Measurements from ENCODE around the gene EXD2.

The EXD2 gene

DNA sequence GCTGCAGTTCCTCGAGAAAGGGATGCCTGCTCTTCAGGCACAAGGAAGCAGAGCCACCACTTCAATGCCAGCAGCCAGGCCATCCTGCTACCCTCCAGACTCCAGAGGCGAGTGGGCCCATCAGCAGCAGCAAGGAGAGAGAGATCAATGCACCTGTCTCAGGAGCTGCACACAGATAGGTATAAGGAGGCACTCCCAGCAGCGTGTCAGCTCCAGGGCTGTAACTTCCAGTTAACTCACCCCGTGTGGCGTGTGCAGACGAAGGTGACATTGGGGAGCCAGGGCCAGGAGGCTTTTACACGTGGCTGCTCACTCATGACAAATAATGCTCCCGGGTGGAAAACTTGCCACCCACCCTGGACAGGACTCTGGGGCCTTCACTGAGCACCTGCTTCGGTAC, 92.9 kb downstream of the EXD2 start:
- no peak for TF ChIP-seq EZH2 (IDR thresholded peaks at IDR 0.05; ENCODE audit: borderline replicate concordance, low read depth, low read length, severe bottlenecking)
- TF ChIP-seq, protein P1, sequence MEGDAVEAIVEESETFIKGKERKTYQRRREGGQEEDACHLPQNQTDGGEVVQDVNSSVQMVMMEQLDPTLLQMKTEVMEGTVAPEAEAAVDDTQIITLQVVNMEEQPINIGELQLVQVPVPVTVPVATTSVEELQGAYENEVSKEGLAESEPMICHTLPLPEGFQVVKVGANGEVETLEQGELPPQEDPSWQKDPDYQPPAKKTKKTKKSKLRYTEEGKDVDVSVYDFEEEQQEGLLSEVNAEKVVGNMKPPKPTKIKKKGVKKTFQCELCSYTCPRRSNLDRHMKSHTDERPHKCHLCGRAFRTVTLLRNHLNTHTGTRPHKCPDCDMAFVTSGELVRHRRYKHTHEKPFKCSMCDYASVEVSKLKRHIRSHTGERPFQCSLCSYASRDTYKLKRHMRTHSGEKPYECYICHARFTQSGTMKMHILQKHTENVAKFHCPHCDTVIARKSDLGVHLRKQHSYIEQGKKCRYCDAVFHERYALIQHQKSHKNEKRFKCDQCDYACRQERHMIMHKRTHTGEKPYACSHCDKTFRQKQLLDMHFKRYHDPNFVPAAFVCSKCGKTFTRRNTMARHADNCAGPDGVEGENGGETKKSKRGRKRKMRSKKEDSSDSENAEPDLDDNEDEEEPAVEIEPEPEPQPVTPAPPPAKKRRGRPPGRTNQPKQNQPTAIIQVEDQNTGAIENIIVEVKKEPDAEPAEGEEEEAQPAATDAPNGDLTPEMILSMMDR (IDR thresholded peaks at IDR 0.05; ENCODE audit: borderline replicate concordance, extremely low read depth, low read length, poor library complexity, severe bottlenecking) = no peak
- ATAC-seq (ENCODE audit: insufficient read depth, low read depth) (no peak), DNase-seq (no peak)

DNA sequence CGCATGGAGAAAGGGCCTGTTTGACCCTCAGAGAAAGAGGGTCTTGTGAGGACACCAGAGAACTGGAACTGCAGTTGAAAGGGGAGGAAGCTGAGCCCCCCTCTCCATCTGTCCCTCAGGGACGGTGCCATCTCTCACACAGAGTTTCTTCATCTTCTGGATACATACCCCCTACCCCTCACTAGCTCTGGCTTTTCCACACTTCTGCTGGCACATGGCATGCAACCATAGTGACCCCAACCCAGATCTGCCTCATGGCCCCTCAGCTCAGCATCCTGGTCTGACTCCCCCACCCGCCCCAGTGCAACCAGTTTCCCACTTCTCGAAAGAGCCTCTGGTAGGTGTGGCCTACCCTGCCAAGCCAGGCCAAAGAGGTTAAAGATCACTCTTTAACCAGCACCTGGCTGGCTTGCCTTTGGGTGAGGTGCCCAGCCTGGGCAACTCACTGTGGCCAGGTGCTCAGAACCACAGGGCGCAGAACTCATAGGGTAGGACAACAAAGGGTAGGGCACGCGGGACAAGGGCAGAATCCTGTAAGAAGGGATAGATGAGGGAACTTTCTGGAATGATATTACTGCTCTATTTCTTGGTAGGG, 94.5 kb downstream of the EXD2 start:
- Histone ChIP-seq H3K4me1 (ENCODE audit: insufficient read depth, low read length) (no peaks in the 10 kb centered on the region), H3K9ac (ENCODE audit: low read depth, low read length) (no peak overlapping the region), H4K20me1 (ENCODE audit: insufficient read depth, low read length) (no peaks in the 10 kb centered on the region), H3K4me2 (ENCODE audit: insufficient read depth, low read length) (no peak overlapping the region), H3K79me2 (ENCODE audit: insufficient read depth, low read length) (no peaks in the 10 kb centered on the region), H3K9me3 (ENCODE audit: insufficient read depth, low read length, severe bottlenecking) (no peaks in the 10 kb centered on the region), H3K27me3 (ENCODE audit: insufficient read depth, low read length, poor library complexity) (peaks cover 2% of the 10 kb centered on the region), H3K27ac (ENCODE audit: low read length) (no peak overlapping the region), H3K36me3 (ENCODE audit: insufficient read depth, low read length) (no peaks in the 10 kb centered on the region), H3K4me3 (ENCODE audit: low read depth in 1 of 2, low read length in 2 of 2) (no peak overlapping the region), H2AFZ (ENCODE audit: low read depth, low read length) (no peak overlapping the region)
- ATAC-seq (ENCODE audit: insufficient read depth, low read depth) (no peak), DNase-seq (no peak)
- TF ChIP-seq, protein P1 (IDR thresholded peaks at IDR 0.05; ENCODE audit: borderline replicate concordance, extremely low read depth, low read length, poor library complexity, severe bottlenecking) = no peak
- TF ChIP-seq EZH2 (IDR thresholded peaks at IDR 0.05; ENCODE audit: borderline replicate concordance, low read depth, low read length, severe bottlenecking) = no peak

More for the DNA sequence above, 92.9 kb downstream of the EXD2 start:
- Histone ChIP-seq H3K36me3 (ENCODE audit: insufficient read depth, low read length) (no peaks in the 10 kb centered on the region), H2AFZ (ENCODE audit: low read depth, low read length) (no peak overlapping the region), H3K4me1 (ENCODE audit: insufficient read depth, low read length) (no peaks in the 10 kb centered on the region), H3K79me2 (ENCODE audit: insufficient read depth, low read length) (no peaks in the 10 kb centered on the region), H3K4me2 (ENCODE audit: insufficient read depth, low read length) (no peak overlapping the region), H3K27me3 (ENCODE audit: insufficient read depth, low read length, poor library complexity) (peaks cover 2% of the 10 kb centered on the region), H3K27ac (ENCODE audit: low read length) (no peak overlapping the region), H3K9ac (ENCODE audit: low read depth, low read length) (no peak overlapping the region), H3K4me3 (ENCODE audit: low read depth in 1 of 2, low read length in 2 of 2) (no peak overlapping the region), H3K9me3 (ENCODE audit: insufficient read depth, low read length, severe bottlenecking) (no peaks in the 10 kb centered on the region), H4K20me1 (ENCODE audit: insufficient read depth, low read length) (no peaks in the 10 kb centered on the region)

DNA sequence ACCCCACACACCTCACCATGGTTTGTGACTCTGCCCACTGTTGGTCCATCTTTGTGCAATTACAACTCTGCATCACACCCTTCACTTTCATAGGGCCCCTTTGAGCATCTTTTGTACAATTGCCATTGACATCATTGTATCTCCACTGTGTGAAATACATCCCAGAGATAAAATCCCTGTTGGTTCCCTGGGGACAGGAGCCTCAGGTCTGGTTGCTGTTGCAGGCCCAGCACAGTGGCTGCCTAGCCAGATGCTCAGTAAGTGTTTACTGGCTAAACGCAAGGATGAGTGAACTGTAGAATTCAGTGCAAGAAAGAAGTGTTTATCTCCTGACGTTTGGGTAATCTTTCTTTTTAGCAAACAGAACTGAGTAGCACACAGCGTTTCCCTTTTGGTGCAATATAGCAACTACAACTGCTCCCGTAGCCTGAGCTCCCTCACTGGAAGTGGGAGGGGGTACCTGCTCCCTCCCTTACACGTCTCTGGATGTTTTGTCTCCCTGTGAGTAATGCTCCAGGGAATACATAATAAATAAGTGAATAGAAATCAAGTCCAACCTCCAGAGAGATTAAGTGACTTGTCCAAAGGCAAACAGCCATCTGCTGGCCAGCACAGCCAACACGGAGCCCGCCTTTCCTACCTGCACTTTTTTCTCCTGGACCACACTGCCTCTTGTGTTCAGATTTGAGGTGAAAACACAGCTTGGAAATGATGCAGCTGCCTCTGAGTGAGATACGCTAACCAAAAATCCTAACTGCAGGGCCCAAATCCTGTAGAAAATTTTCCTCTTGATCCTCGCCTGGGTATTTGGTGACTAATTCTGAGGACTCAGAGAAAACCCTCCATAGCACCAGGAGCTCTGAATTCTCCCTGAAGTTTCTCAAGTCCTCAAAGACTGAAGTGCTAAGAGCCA, 96.1 kb downstream of the EXD2 start:
- no peaks in the 10 kb centered on the region for H3K27me3 ChIP-seq (ENCODE audit: insufficient read depth, low read length, poor library complexity)
- no peak overlapping the region for H3K4me2 ChIP-seq (ENCODE audit: insufficient read depth, low read length)
- H2AFZ ChIP-seq (ENCODE audit: low read depth, low read length) = no peak overlapping the region
- H3K9me3 ChIP-seq (ENCODE audit: insufficient read depth, low read length, severe bottlenecking) = no peaks in the 10 kb centered on the region
- no peak overlapping the region for H3K27ac ChIP-seq (ENCODE audit: low read length)
- H3K4me3 ChIP-seq (ENCODE audit: low read depth in 1 of 2, low read length in 2 of 2) = no peak overlapping the region
- no peak for DNase-seq
- H3K36me3 ChIP-seq (ENCODE audit: insufficient read depth, low read length) = no peaks in the 10 kb centered on the region
- no peak for ATAC-seq (ENCODE audit: insufficient read depth, low read depth)
- H4K20me1 ChIP-seq (ENCODE audit: insufficient read depth, low read length) = no peaks in the 10 kb centered on the region
- no peak overlapping the region for H3K9ac ChIP-seq (ENCODE audit: low read depth, low read length)
- H3K4me1 ChIP-seq (ENCODE audit: insufficient read depth, low read length) = no peaks in the 10 kb centered on the region
- H3K79me2 ChIP-seq (ENCODE audit: insufficient read depth, low read length) = no peaks in the 10 kb centered on the region
- no peak for TF ChIP-seq EZH2 (IDR thresholded peaks at IDR 0.05; ENCODE audit: borderline replicate concordance, low read depth, low read length, severe bottlenecking)
- TF ChIP-seq, protein P1 (IDR thresholded peaks at IDR 0.05; ENCODE audit: borderline replicate concordance, extremely low read depth, low read length, poor library complexity, severe bottlenecking) = no peak
